K562 (cell line): ENCODE results near the gene C1orf50. TPM values are rescaled to one million over a fixed set of nuclear protein-coding genes. Genes with fewer than 3 reads are reported as not detected.

Experiments used
- ATAC-seq: fragments of 200-7000 bp; cut with Tn5 transposase; 3 replicates; pipeline ENCODE4 v1.9.1; 2020; ENCODE audit warnings: moderate library complexity
- BruUV-seq: library from RNA; stranded (reverse); fragments of 400-500 nt; replicated peaks from 2 replicates; lab custom pipeline; 2021; lab: Mats Ljungman, UMichigan
- CTCF ChIA-PET: fragments of 300-600 bp; formaldehyde crosslinking; extraction: SDS; loops from one replicate; lab custom pipeline; 2021; ENCODE audit warnings: low intra/inter-chr PET ratio; lab: Yijun Ruan, JAX
- POLR2A ChIA-PET: fragments of 300-600, 350-650 bp; sonication (Branson Sonifier 250); formaldehyde crosslinking; extraction: SDS; loops from one replicate; lab custom pipeline; 2021; ENCODE audit warnings: antibody characterized with exemption, inconsistent platforms; lab: Yijun Ruan, JAX
- DNase-seq, 4 experiments: peaks; one replicate each; pipeline versions ENCODE4 v3.0.0 to v3.0.0-alpha.2; 2011 to 2018; ENCODE audit warnings: low spot score in 3 of 4, mixed read lengths in 3 of 4; ENCODE audit errors: extremely low read depth in 1 of 4
- FAIRE-seq: peaks from 2 replicates; lab custom pipeline; 2011; peaks lifted over from hg19 to GRCh38; lab: Jason Lieb, UNC
- H2AFZ ChIP-seq: 2 replicates; pipeline ENCODE4 v1.6.0; 2011; ENCODE audit warnings: low read depth, low read length, control low read depth, inconsistent platforms
- H3K27ac ChIP-seq: fragments of 200-600 bp; 3 replicates; pipeline ENCODE4 v1.8.0; 2011; ENCODE audit warnings: low read depth, mild to moderate bottlenecking, control low read depth, inconsistent platforms, low read length, moderate library complexity, mixed read lengths; ENCODE audit errors: extremely low read depth
- H3K27me3 ChIP-seq, 2 experiments: fragments of 300-600 bp in 1 of 2; 2 replicates in 1 of 2; 3 replicates in 1 of 2; pipeline versions ENCODE4 v1.6.0 to v1.8.0; 2011; ENCODE audit warnings: inconsistent platforms in 2 of 2, low read length in 2 of 2, mild to moderate bottlenecking in 1 of 2, mixed read lengths in 1 of 2, moderate library complexity in 1 of 2; ENCODE audit not compliant: control insufficient read depth in 2 of 2, insufficient read depth in 2 of 2
- H3K36me3 ChIP-seq: fragments of 300-600 bp; 3 replicates; pipeline ENCODE4 v1.8.0; 2011; ENCODE audit warnings: mild to moderate bottlenecking, low read length, inconsistent platforms; ENCODE audit not compliant: control insufficient read depth, insufficient read depth
- H3K4me1 ChIP-seq, 2 experiments: fragments of 200-600 bp in 1 of 2; replicated peaks in 1 of 2; 2 replicates in 1 of 2; 3 replicates in 1 of 2; pipeline versions ENCODE4 v1.5.1 to v1.8.0; 2011; ENCODE audit warnings: inconsistent platforms in 2 of 2, low read length in 2 of 2, mild to moderate bottlenecking in 1 of 2, mixed read lengths in 1 of 2, moderate library complexity in 1 of 2; ENCODE audit not compliant: control insufficient read depth in 2 of 2, insufficient read depth in 2 of 2
- H3K4me2 ChIP-seq: 2 replicates; pipeline ENCODE4 v1.6.1; 2011; ENCODE audit warnings: low read length, control low read depth, inconsistent platforms, mixed read lengths; ENCODE audit not compliant: insufficient read depth
- H3K4me3 ChIP-seq: fragments of 200-600 bp; sonication (generic), shearing (Covaris generic); 2 replicates; pipeline ENCODE4 v1.5.1; 2016; ENCODE audit warnings: control low read depth, inconsistent platforms
- H3K79me2 ChIP-seq: fragments of 200-600 bp; 3 replicates; pipeline ENCODE4 v1.8.0; 2011; ENCODE audit warnings: low read length, inconsistent platforms; ENCODE audit not compliant: control insufficient read depth, insufficient read depth
- H3K9ac ChIP-seq, 2 experiments: 2 replicates each; pipeline versions ENCODE4 v1.6.0 to v1.6.1; 2011; ENCODE audit warnings: low read depth in 2 of 2, low read length in 2 of 2, control low read depth in 1 of 2, inconsistent platforms in 1 of 2, mild to moderate bottlenecking in 1 of 2, mixed read lengths in 1 of 2; ENCODE audit not compliant: insufficient read depth in 1 of 2
- H3K9me1 ChIP-seq: one replicate; pipeline ENCODE4 v1.6.0; 2011; ENCODE audit warnings: inconsistent platforms, mild to moderate bottlenecking, low read length, moderate library complexity; ENCODE audit not compliant: control insufficient read depth, insufficient read depth
- H3K9me3 ChIP-seq: replicated peaks from 2 replicates; pipeline ENCODE4 v1.5.1; 2011; ENCODE audit warnings: low read depth, low read length, inconsistent platforms; ENCODE audit not compliant: control insufficient read depth, insufficient read depth
- H4K20me1 ChIP-seq: replicated peaks from 2 replicates; pipeline ENCODE4 v1.6.1; 2011; ENCODE audit warnings: low read length, inconsistent platforms, mixed read lengths; ENCODE audit not compliant: control insufficient read depth, insufficient read depth
- CHD2 ChIP-seq: IDR thresholded peaks from 2 replicates; pipeline ENCODE4 v1.6.1; 2011; ENCODE audit warnings: low read depth, low read length
- FOSL1 ChIP-seq: fragments of 200-800 bp; sonication (Bioruptor generic); conservative IDR thresholded peaks from 2 replicates; pipeline ENCODE4 v1.6.1; 2016; ENCODE audit warnings: missing genetic modification characterization, missing compliant biosample characterization
- HNRNPK ChIP-seq: fragments of 200-400 bp; formaldehyde crosslinking; IDR thresholded peaks from one replicate; pipeline ENCODE4 v1.6.1; 2018; ENCODE audit warnings: mild to moderate bottlenecking, low read depth, low read length; ENCODE audit not compliant: poor library complexity, severe bottlenecking
- PRMT5 ChIP-seq: sonication (generic); formaldehyde crosslinking; IDR thresholded peaks from 2 replicates; pipeline ENCODE4 v1.5.0; 2020; ENCODE audit warnings: missing genetic modification reagents
- PYGO2 ChIP-seq: fragments of 450-650 bp; IDR thresholded peaks from 2 replicates; pipeline ENCODE4 v1.6.1; 2016; ENCODE audit warnings: mild to moderate bottlenecking, missing genetic modification characterization, moderate library complexity, missing compliant biosample characterization
- ZNF318 ChIP-seq, 2 experiments: fragments of 450-650 bp; IDR thresholded peaks; 2 replicates each; pipeline ENCODE4 v1.6.1; 2016; ENCODE audit warnings: mild to moderate bottlenecking in 2 of 2, borderline replicate concordance in 1 of 2, low read depth in 1 of 2, moderate library complexity in 1 of 2
- ZNF518B ChIP-seq: fragments of 250-450 bp; sonication (Bioruptor Pico); IDR thresholded peaks from 2 replicates; pipeline ENCODE4 v1.5.0; 2021; ENCODE audit warnings: mild to moderate bottlenecking, moderate library complexity
- WGBS: fragments of 100-300 bp; shearing (Covaris generic); methylation state at CpG from one replicate; pipeline ENCODE4 v1.1.6; 2016; ENCODE audit warnings: low coverage, mixed read lengths; ENCODE audit not compliant: insufficient coverage; ENCODE audit errors: missing lambda C conversion rate; 5-methylcytosine and 5-hydroxymethylcytosine counted together
- in situ Hi-C: fragments of 300-500 bp; cut with MboI; formaldehyde crosslinking; loops from 4 replicates; pipeline ENCODE4 v1.15.0; 2018; ENCODE audit warnings: inconsistent platforms, mixed read lengths
- intact Hi-C: fragments of 100-400 bp; cut with micrococcal nuclease; formaldehyde crosslinking; loops from 2 replicates; pipeline ENCODE4 v1.14.2; 2022
- polyA plus RNA-seq, 8 experiments: library from polyadenylated mRNA; depleted of rRNA in 4 of 8; stranded (reverse) in 5 of 8; unstranded in 3 of 8; fragments of >200 nt; fragmentation: Nextera tagmentation in 2 of 8; fragmentation: Illumina TruSeq in 1 of 8; extraction: Ambion mirVana in 2 of 8; extraction: Trizol in 1 of 8; gene quantifications; 2 replicates each; pipeline versions ENCODE4 v1.2.1 to v1.2.3, GENCODE V29; 2011 to 2014; ENCODE audit warnings: inconsistent platforms in 1 of 8, missing spikeins in 1 of 8
- total RNA-seq, 7 experiments: library from RNA; depleted of rRNA in 6 of 7; stranded (reverse); fragments of >200 nt in 6 of 7; fragmentation: Illumina TruSeq in 2 of 7; extraction: Trizol in 2 of 7; gene quantifications; 2 replicates each; pipeline versions ENCODE4 v1.2.1 to v1.2.3, GENCODE V29; 2011 to 2021; ENCODE audit warnings: low replicate concordance in 1 of 7

Gene C1orf50
- total and polyA plus RNA-seq, 9 of the 15 experiments (the other 6 are each of a cell fraction or from before 2014, with no cell fraction given): 0.55 to 13.9 (median 5.2) TPM

- TF ChIP-seq ZNF518B: no peak
These were observed 49.8 kb downstream of the C1orf50 start, which contains the start of the genes ERMAP and SVBP (continued) for GRCh38 chr1:42816585-42817439.

- CTCF ChIA-PET: no interaction called here
- WGBS: 3% methylated on average over 10 of the region's 13 CpGs
- no peaks in the 10 kb centered on the region for H3K27me3 ChIP-seq
- H4K20me1 ChIP-seq: no peaks in the 10 kb centered on the region
- intact Hi-C loops (loop anchor here (1.0 kb wide), 1 partner anchor 8 kb away; no protein-coding TSS in a partner anchor), in situ Hi-C loops (no loop called here)
- peak overlapping the region; percentile 40 to 74; a peak in 3 of 4 replicates for H3K9ac ChIP-seq
- peak overlapping the region; percentile 87 for H3K4me2 ChIP-seq
- no peaks in the 10 kb centered on the region for H3K9me3 ChIP-seq
- H3K79me2 ChIP-seq: peaks cover 38% of the 10 kb centered on the region
- DNase-seq (no peak), ATAC-seq (no peak), FAIRE-seq (no peak)
- peak overlapping the region; percentile 99; the same call in 2 of the 3 replicates for H3K27ac ChIP-seq
- no TSS peak for BruUV-seq
- H3K4me3 ChIP-seq: peak overlapping the region; percentile 79
- peaks cover 16 to 38% of the 10 kb centered on the region in 2 experiments for H3K4me1 ChIP-seq
- no peaks in the 10 kb centered on the region for H3K9me1 ChIP-seq
- peaks cover 8% of the 10 kb centered on the region; the same call in 2 of the 3 replicates for H3K36me3 ChIP-seq
- POLR2A ChIA-PET: interaction anchor here (0.5 to 8.7 kb wide), 8 partner anchors 11 to 252 kb away, joined by 3 to 76 read pairs (median 4); partner anchors contain the start of genes C1orf50, P3H1 and ZNF691
- H2AFZ ChIP-seq: peak overlapping the region; percentile 83
- no peak for TF ChIP-seq FOSL1 (tag)
- no peak for TF ChIP-seq PYGO2 (tag)
- TF ChIP-seq ZNF318 (IDR thresholded peaks at IDR 0.05; ENCODE audit: borderline replicate concordance in 1 of 2, low read depth in 1 of 2): no peak
- no peak for TF ChIP-seq PRMT5 (CRISPR knock-in tag)
- TF ChIP-seq CHD2: no peak
- TF ChIP-seq HNRNPK: no peak
These were observed 50.4 kb downstream of the C1orf50 start for GRCh38 chr1:42817440-42817767.
